IMR-90 (cell line): Measurements from ENCODE around the gene WSB1. TPM values are rescaled to one million over a fixed set of nuclear protein-coding genes. Genes with fewer than 3 reads are reported as not detected.

ENCODE experiments used
- ATAC-seq: fragments of 200-7000 bp; cut with Tn5 transposase; 2 replicates; pipeline ENCODE4 v1.9.1; 2020; ENCODE audit warnings: low read depth, mild to moderate bottlenecking, moderate library complexity
- BruUV-seq: library from RNA; stranded (reverse); fragments of 400-500 nt; replicated peaks from 2 replicates; lab custom pipeline; 2021; lab: Mats Ljungman, UMichigan
- CTCF ChIA-PET: fragments of 300-600 bp; formaldehyde crosslinking; extraction: SDS; loops from one replicate; lab custom pipeline; 2021; ENCODE audit warnings: antibody characterized with exemption; lab: Yijun Ruan, JAX
- POLR2A ChIA-PET: fragments of 300-600 bp; sonication (Branson Sonifier 250); formaldehyde crosslinking; loops from one replicate; lab custom pipeline; 2022; ENCODE audit warnings: antibody characterized with exemption; ENCODE audit not compliant: unreplicated experiment; lab: Charles Lee
- DNase-seq: peaks from one replicate; pipeline ENCODE4 v3.0.0; 2013
- H2AFZ ChIP-seq: replicated peaks from 2 replicates; pipeline ENCODE3; 2013; ENCODE audit warnings: low read length, mild to moderate bottlenecking; ENCODE audit not compliant: poor library complexity
- H2AK5ac ChIP-seq: 2 replicates; pipeline ENCODE4 v1.6.1; 2013; ENCODE audit warnings: low read depth, low read length, inconsistent platforms
- H2AK9ac ChIP-seq: replicated peaks from 2 replicates; pipeline ENCODE3; 2013; ENCODE audit warnings: mild to moderate bottlenecking, low read depth, low read length, moderate library complexity; ENCODE audit not compliant: poor library complexity
- H2BK120ac ChIP-seq: 2 replicates; pipeline ENCODE4 v1.6.1; 2013; ENCODE audit warnings: low read depth, low read length, inconsistent platforms
- H2BK15ac ChIP-seq: 3 replicates; pipeline ENCODE4 v1.6.1; 2013; ENCODE audit warnings: low read depth, low read length, inconsistent platforms
- H2BK20ac ChIP-seq: 2 replicates; pipeline ENCODE4 v1.6.1; 2013; ENCODE audit warnings: low read depth, mild to moderate bottlenecking, inconsistent platforms, low read length, moderate library complexity
- H2BK5ac ChIP-seq: 2 replicates; pipeline ENCODE4 v1.6.1; 2013; ENCODE audit warnings: mild to moderate bottlenecking, low read depth, low read length, inconsistent platforms; ENCODE audit not compliant: poor library complexity, severe bottlenecking
- H3K14ac ChIP-seq: replicated peaks from 2 replicates; pipeline ENCODE4 v1.6.1; 2013; ENCODE audit warnings: low read depth, low read length, inconsistent platforms
- H3K18ac ChIP-seq: 2 replicates; pipeline ENCODE4 v1.6.1; 2013; ENCODE audit warnings: low read depth, low read length, control low read depth
- H3K23ac ChIP-seq: 2 replicates; pipeline ENCODE4 v1.6.1; 2013; ENCODE audit warnings: low read depth, low read length, inconsistent platforms
- H3K27ac ChIP-seq: 2 replicates; pipeline ENCODE4 v1.5.1; 2013; ENCODE audit warnings: mild to moderate bottlenecking, control low read depth, low read length; ENCODE audit not compliant: insufficient read depth
- H3K27me3 ChIP-seq: 2 replicates; pipeline ENCODE4 v1.6.1; 2013; ENCODE audit warnings: low read length; ENCODE audit not compliant: control insufficient read depth, insufficient read depth
- H3K36me3 ChIP-seq: 2 replicates; pipeline ENCODE4 v1.6.1; 2013; ENCODE audit warnings: low read length, mixed read lengths; ENCODE audit not compliant: control insufficient read depth, insufficient read depth
- H3K4ac ChIP-seq: 2 replicates; pipeline ENCODE4 v1.6.1; 2013; ENCODE audit warnings: low read depth, low read length, inconsistent platforms
- H3K4me1 ChIP-seq: 2 replicates; pipeline ENCODE4 v1.6.1; 2013; ENCODE audit warnings: low read length, mixed read lengths; ENCODE audit not compliant: control insufficient read depth, insufficient read depth
- H3K4me2 ChIP-seq: 2 replicates; pipeline ENCODE4 v1.6.1; 2013; ENCODE audit warnings: low read depth, mild to moderate bottlenecking, control low read depth, low read length, moderate library complexity
- H3K4me3 ChIP-seq: 2 replicates; pipeline ENCODE4 v1.5.1; 2013; ENCODE audit warnings: low read depth, mild to moderate bottlenecking, control low read depth, low read length, moderate library complexity; ENCODE audit not compliant: insufficient read depth
- H3K56ac ChIP-seq: 2 replicates; pipeline ENCODE4 v1.6.1; 2013; ENCODE audit warnings: low read length, inconsistent platforms; ENCODE audit not compliant: insufficient read depth; ENCODE audit errors: extremely low read depth
- H3K79me1 ChIP-seq, 2 experiments: 2 replicates each; pipeline ENCODE4 v1.6.1; 2013; ENCODE audit warnings: low read length in 2 of 2, inconsistent platforms in 1 of 2, low read depth in 1 of 2
- H3K9ac ChIP-seq: 2 replicates; pipeline ENCODE4 v1.6.1; 2013; ENCODE audit warnings: low read depth, low read length, control low read depth
- H3K9me1 ChIP-seq: 2 replicates; pipeline ENCODE4 v1.6.1; 2013; ENCODE audit warnings: low read length, inconsistent platforms; ENCODE audit not compliant: insufficient read depth
- H3K9me3 ChIP-seq: 2 replicates; pipeline ENCODE4 v1.6.1; 2013; ENCODE audit warnings: low read length; ENCODE audit not compliant: control insufficient read depth, insufficient read depth
- H4K20me1 ChIP-seq: 2 replicates; pipeline ENCODE4 v1.6.1; 2013; ENCODE audit warnings: low read length, inconsistent platforms; ENCODE audit not compliant: insufficient read depth
- H4K5ac ChIP-seq: 2 replicates; pipeline ENCODE4 v1.6.1; 2013; ENCODE audit warnings: mild to moderate bottlenecking, low read depth, low read length, control low read depth
- H4K8ac ChIP-seq, 2 experiments: 2 replicates each; pipeline ENCODE4 v1.6.1; 2013; ENCODE audit warnings: low read depth in 2 of 2, low read length in 2 of 2, control low read depth in 1 of 2, inconsistent platforms in 1 of 2
- H4K91ac ChIP-seq: 2 replicates; pipeline ENCODE4 v1.6.1; 2013; ENCODE audit warnings: low read depth, low read length, inconsistent platforms; ENCODE audit not compliant: insufficient read depth
- BHLHE40 ChIP-seq: fragments of 150-350 bp; IDR thresholded peaks from 2 replicates; pipeline ENCODE4 v1.6.1; 2016; ENCODE audit warnings: mild to moderate bottlenecking, low read depth, low read length
- CHD1 ChIP-seq: IDR thresholded peaks from 2 replicates; pipeline ENCODE4 v1.6.1; 2012; ENCODE audit warnings: low read depth, low read length, improper control_type of control experiment
- CTCF ChIP-seq: conservative IDR thresholded peaks from 2 replicates; pipeline ENCODE4 v1.5.1; 2012; ENCODE audit warnings: mild to moderate bottlenecking, low read depth, low read length, improper control_type of control experiment
- ELK1 ChIP-seq: fragments of 150-350 bp; IDR thresholded peaks from 2 replicates; pipeline ENCODE4 v1.6.1; 2016; ENCODE audit warnings: low read depth, mild to moderate bottlenecking, low read length, moderate library complexity, borderline replicate concordance
- NFE2L2 ChIP-seq: fragments of 150-350 bp; IDR thresholded peaks from 2 replicates; pipeline ENCODE4 v1.6.1; 2016; ENCODE audit warnings: low read depth, mild to moderate bottlenecking, low read length
- POLR2A ChIP-seq: IDR thresholded peaks from 2 replicates; pipeline ENCODE4 v1.6.1; 2012; ENCODE audit warnings: mild to moderate bottlenecking, low read depth, low read length
- RAD21 ChIP-seq: IDR thresholded peaks from 2 replicates; pipeline ENCODE4 v1.6.1; 2012; ENCODE audit warnings: low read length, improper control_type of control experiment
- WGBS, 2 experiments: methylation state at CpG; one replicate each; pipeline versions ENCODE4 v1.1.5 to v1.1.7; 2013; ENCODE audit warnings: missing lambda C conversion rate in 2 of 2; ENCODE audit not compliant: insufficient read length in 1 of 2; ENCODE audit errors: extremely low coverage in 2 of 2; 5-methylcytosine and 5-hydroxymethylcytosine counted together
- dilution Hi-C: fragments of 300-500 bp; cut with HindIII; formaldehyde crosslinking; loops from one replicate; pipeline ENCODE4 v1.14.3; 2018; ENCODE audit warnings: low sequenced_read_pairs; ENCODE audit not compliant: unreplicated experiment
- in situ Hi-C: fragments of 300-500 bp; cut with MboI; formaldehyde crosslinking; loops from 3 replicates; pipeline ENCODE4 v1.14.3; 2019; ENCODE audit warnings: low sequenced_read_pairs, inconsistent platforms, mixed read lengths
- intact Hi-C: fragments of 100-400 bp; cut with micrococcal nuclease; formaldehyde crosslinking; loops from 2 replicates; pipeline ENCODE4 v1.10.0; 2022
- polyA plus RNA-seq, 3 experiments: library from polyadenylated mRNA; depleted of rRNA; stranded (reverse); fragments of >200 nt; gene quantifications; 2 replicates each; pipeline ENCODE4 v1.2.3, GENCODE V29; 2012; ENCODE audit warnings: low replicate concordance in 1 of 3
- total RNA-seq: library from RNA; depleted of rRNA; stranded (reverse); fragments of >200 nt; gene quantifications from 2 replicates; pipeline ENCODE4 v1.2.3, GENCODE V29; 2012

The WSB1 gene
- total and polyA plus RNA-seq, 2 of the 4 experiments (the other 2 are of a cell fraction): 140 to 266 TPM

- no peak for DNase-seq
- intact Hi-C loops: loop anchor here (2.0 kb wide), 1 partner anchor 20 kb away; no protein-coding TSS in a partner anchor
- Histone ChIP-seq H3K56ac (no peak overlapping the region), H2BK120ac (no peak overlapping the region), H3K4ac (no peak overlapping the region), H2BK15ac (no peak overlapping the region), H2BK20ac (no peak overlapping the region), H2AK9ac (no peak overlapping the region), H3K79me1 (no peaks in the 10 kb centered on the region), H2BK5ac (no peak overlapping the region), H3K18ac (no peak overlapping the region), H3K4me1 (peaks cover 11% of the 10 kb centered on the region), H2AFZ (no peak overlapping the region), H3K9me3 (no peaks in the 10 kb centered on the region), H3K9me1 (peaks cover 13% of the 10 kb centered on the region), H3K9ac (no peak overlapping the region), H4K5ac (no peak overlapping the region), H3K4me3 (no peak overlapping the region), H4K8ac (no peak overlapping the region), H3K14ac (no peak overlapping the region), H3K4me2 (no peak overlapping the region), H3K23ac (no peak overlapping the region), H3K27me3 (no peaks in the 10 kb centered on the region), H2AK5ac (no peak overlapping the region), H4K20me1 (no peaks in the 10 kb centered on the region), H3K36me3 (no peaks in the 10 kb centered on the region), H3K27ac (no peak overlapping the region), H4K91ac (no peak overlapping the region)
- ChIA-PET POLR2A (interaction anchor here (0.7 kb wide), 1 partner anchor 114 kb away, joined by 3 read pairs; no protein-coding TSS in a partner anchor), CTCF (interaction anchor here (0.9 kb wide), 1 partner anchor 239 kb away, joined by 3 read pairs; no protein-coding TSS in a partner anchor)
- no CpG with 5 or more reads among the region's 8 CpGs for WGBS, 2 experiments
- TF ChIP-seq ELK1 (no peak), RAD21 (no peak), CTCF (no peak), POLR2A (no peak), BHLHE40 (no peak), CHD1 (no peak), NFE2L2 (no peak)
- in situ Hi-C loops: loop anchor here (10.0 kb wide), 1 partner anchor 84 kb away; no protein-coding TSS in a partner anchor
- no peak for ATAC-seq
- no TSS peak for BruUV-seq
- dilution Hi-C loops: no loop called here
Measured at GRCh38 chr17:27360507-27360906, 66.6 kb downstream of the WSB1 start.
